ENCODE measurements around the gene MAGEB6B. TPM values are rescaled to one million over a fixed set of nuclear protein-coding genes. Genes with fewer than 3 reads are reported as not detected.
"Not testable (repeated sequence)": the region's sequence is repeated elsewhere in the genome, so short reads cannot be mapped to it uniquely, and the experiment has no call there.

The MAGEB6B gene
- total RNA-seq, result not detected

DNA sequence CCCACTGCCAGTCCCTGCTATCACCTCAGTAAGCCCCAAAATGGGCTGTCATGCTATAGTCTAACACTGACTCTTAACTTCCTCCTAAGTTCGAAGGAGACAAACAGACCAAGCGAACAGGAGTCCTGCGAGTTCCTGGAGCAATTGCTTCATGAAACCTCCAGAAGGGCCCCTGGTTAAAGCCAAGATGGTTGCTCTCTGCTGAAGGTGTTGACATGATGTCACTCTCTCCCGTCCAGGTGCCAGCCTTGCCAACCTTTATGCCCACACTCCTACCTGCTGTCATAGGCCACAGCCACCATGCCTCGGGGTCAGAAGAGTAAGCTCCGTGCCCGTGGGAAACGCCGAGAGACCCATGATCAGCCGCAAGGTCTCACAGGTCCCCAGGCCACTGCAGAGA is at the start of gene MAGEB6B:
Gene MAGEB6B (plus strand): TSS at position 301 of the 400 bp plus-strand sequence. CDS start 0 bp downstream, at position 301.
- Histone ChIP-seq H3K36me3 (no peaks in the 10 kb centered on the region), H3K4me3 (no peak within 1 kb of the TSS), H3K27ac (no peak within 1 kb of the TSS), H3K4me1 (no peaks in the 10 kb centered on the region), H3K9ac (ENCODE audit: low read depth in 2 of 2, low read length in 2 of 2) (no peak within 1 kb of the TSS), H3K27me3 (no peaks in the 10 kb centered on the region), H3K9me3 (no peaks in the 10 kb centered on the region)
- no peak for DNase-seq
- TF ChIP-seq CTCF (IDR thresholded peaks at IDR 0.05), result no peak
- intact Hi-C loops (cut with DNase I), result no loop called here

DNA sequence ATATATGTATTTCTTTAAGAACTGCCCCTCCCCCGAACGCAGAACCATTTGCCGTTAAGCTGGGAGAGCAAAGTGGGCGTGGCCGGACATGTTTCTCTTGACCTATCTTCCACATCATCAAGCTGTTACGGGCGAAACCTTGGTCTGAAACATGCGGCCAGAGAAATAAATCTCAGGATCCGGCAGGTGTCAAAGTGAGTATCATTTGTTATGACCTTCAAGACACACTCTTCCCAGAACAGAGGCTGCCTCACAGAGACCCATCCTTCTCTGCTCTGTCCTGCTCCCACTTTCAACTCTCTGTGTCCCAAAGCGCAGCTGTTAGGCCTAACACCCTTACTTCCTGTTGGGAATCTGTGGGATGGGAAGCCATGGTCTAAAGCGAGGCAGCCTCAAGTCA is 22.1 kb upstream of the MAGEB6B start, which contains the start of gene MAGEB18:
Gene MAGEB18 (plus strand): TSS at position 70 of the 400 bp plus-strand sequence. CDS start 643 bp downstream, outside the sequence.
- TF ChIP-seq CTCF (IDR thresholded peaks at IDR 0.05), result no peak
- no peaks in the 10 kb centered on the region for H3K36me3 ChIP-seq
- H3K4me1 ChIP-seq, result no peaks in the 10 kb centered on the region
- H3K9me3 ChIP-seq, result no peaks in the 10 kb centered on the region
- no peak within 1 kb of the TSS for H3K4me3 ChIP-seq
- intact Hi-C loops (cut with DNase I), result no loop called here
- no peak within 1 kb of the TSS for H3K27ac ChIP-seq
- no peak for DNase-seq
- no peaks in the 10 kb centered on the region for H3K27me3 ChIP-seq
- H3K9ac ChIP-seq (ENCODE audit: low read depth in 2 of 2, low read length in 2 of 2), result no peak within 1 kb of the TSS

- TF ChIP-seq CTCF (IDR thresholded peaks at IDR 0.05), result no peak
- DNase-seq, result no peak
- H3K27me3 ChIP-seq, result no peaks in the 10 kb centered on the region
- no peak overlapping the region for H3K9ac ChIP-seq (ENCODE audit: low read depth in 2 of 2, low read length in 2 of 2)
- no peak overlapping the region for H3K4me3 ChIP-seq
- intact Hi-C loops (cut with DNase I), result no loop called here
- no peak overlapping the region for H3K27ac ChIP-seq
- no peaks in the 10 kb centered on the region for H3K36me3 ChIP-seq
- no peaks in the 10 kb centered on the region for H3K4me1 ChIP-seq
- no peaks in the 10 kb centered on the region for H3K9me3 ChIP-seq
Measured at GRCh38 chrX:26146024-26146423, 14.4 kb upstream of the MAGEB6B start.

DNA sequence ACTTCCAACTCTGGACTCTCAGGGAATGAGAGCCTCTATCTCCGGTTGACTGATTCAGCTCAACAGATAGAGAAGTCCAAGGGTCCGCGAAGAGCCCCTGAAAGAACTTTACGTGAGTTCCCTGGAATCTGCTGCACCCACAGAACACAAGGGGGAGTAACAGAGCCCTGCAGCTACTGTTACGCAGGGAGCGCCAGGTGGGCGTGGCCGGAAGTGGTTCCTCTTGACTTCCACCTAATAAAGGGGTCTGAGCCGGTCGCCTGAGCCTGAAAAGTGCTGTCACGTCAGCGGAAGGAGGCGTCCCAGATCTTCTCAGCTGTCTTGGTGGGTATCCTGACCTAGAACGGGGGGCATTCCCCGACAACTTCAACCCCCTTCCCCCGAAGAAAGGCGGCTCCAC is 31.8 kb downstream of the MAGEB6B start, which contains the start of gene MAGEB6:
Gene MAGEB6 (plus strand): TSS at position 237 of the 400 bp plus-strand sequence. CDS start 1,407 bp downstream, outside the sequence.
- no peak within 1 kb of the TSS for H3K9ac ChIP-seq (ENCODE audit: low read depth in 2 of 2, low read length in 2 of 2)
- H3K36me3 ChIP-seq, result no peaks in the 10 kb centered on the region
- no peaks in the 10 kb centered on the region for H3K27me3 ChIP-seq
- no peak within 1 kb of the TSS for H3K4me3 ChIP-seq
- H3K4me1 ChIP-seq, result no peaks in the 10 kb centered on the region
- no peaks in the 10 kb centered on the region for H3K9me3 ChIP-seq
- intact Hi-C loops (cut with DNase I), result no loop called here
- no peak for DNase-seq
- no peak for TF ChIP-seq CTCF (IDR thresholded peaks at IDR 0.05)
- H3K27ac ChIP-seq, result no peak within 1 kb of the TSS

GRCh38 chrX:26203561-26203960 is 43.2 kb downstream of the MAGEB6B start:
- no peak for DNase-seq
- H3K27me3 ChIP-seq, result no peaks in the 10 kb centered on the region
- no peaks in the 10 kb centered on the region for H3K9me3 ChIP-seq
- no peak overlapping the region for H3K4me3 ChIP-seq
- intact Hi-C loops (cut with DNase I), result no loop called here
- no peaks in the 10 kb centered on the region for H3K4me1 ChIP-seq
- H3K9ac ChIP-seq (ENCODE audit: low read depth in 2 of 2, low read length in 2 of 2), result no peak overlapping the region
- H3K36me3 ChIP-seq, result no peaks in the 10 kb centered on the region
- no peak overlapping the region for H3K27ac ChIP-seq
- TF ChIP-seq CTCF (IDR thresholded peaks at IDR 0.05), result no peak

GRCh38 chrX:26204717-26205116 is 44.3 kb downstream of the MAGEB6B start:
- intact Hi-C loops (cut with DNase I); H3K4me1 ChIP-seq; H3K27me3 ChIP-seq; H3K27ac ChIP-seq; DNase-seq; H3K9me3 ChIP-seq; H3K36me3 ChIP-seq; H3K4me3 ChIP-seq; H3K9ac ChIP-seq (ENCODE audit: low read depth in 2 of 2, low read length in 2 of 2): not testable (repeated sequence)

Data from colonic mucosa (tissue), 4 donors.